HG02870 (cell line): ENCODE results near the gene TSPAN9.

Experiments used
- ATAC-seq: cut with Tn5 transposase; IDR thresholded peaks from one replicate; pipeline ENCODE4 v1.9.1; 2021; ENCODE audit warnings: mild to moderate bottlenecking, moderate library complexity; ENCODE audit not compliant: unreplicated experiment

The TSPAN9 gene

GRCh38 chr12:3097836-3098235 is 20.7 kb downstream of the TSPAN9 start:
- no peak for ATAC-seq

- no peak for ATAC-seq
These were observed 21.3 kb downstream of the TSPAN9 start for GRCh38 chr12:3098436-3098835.

- no peak for ATAC-seq
These were observed 22.0 kb downstream of the TSPAN9 start for GRCh38 chr12:3099146-3099545.

- ATAC-seq = no peak
These were observed 24.3 kb downstream of the TSPAN9 start for GRCh38 chr12:3101309-3102024.

- no peak for ATAC-seq
These were observed 25.7 kb downstream of the TSPAN9 start for GRCh38 chr12:3102771-3103410.

- no peak for ATAC-seq
These were observed 26.6 kb downstream of the TSPAN9 start for GRCh38 chr12:3103806-3104205.

GRCh38 chr12:3105690-3106479 is 28.7 kb downstream of the TSPAN9 start:
- no peak for ATAC-seq

- no peak for ATAC-seq
These were observed 29.4 kb downstream of the TSPAN9 start for GRCh38 chr12:3106579-3106978.

GRCh38 chr12:3107071-3107583 is 29.9 kb downstream of the TSPAN9 start:
- ATAC-seq = no peak

GRCh38 chr12:3107954-3108353 is 30.8 kb downstream of the TSPAN9 start:
- no peak for ATAC-seq

GRCh38 chr12:3110578-3110977 is 33.4 kb downstream of the TSPAN9 start:
- ATAC-seq = no peak

- no peak for ATAC-seq
These were observed 36.6 kb downstream of the TSPAN9 start for GRCh38 chr12:3113671-3114325.

GRCh38 chr12:3114671-3115070 is 37.5 kb downstream of the TSPAN9 start:
- ATAC-seq = no peak

- ATAC-seq = no peak
These were observed 37.9 kb downstream of the TSPAN9 start for GRCh38 chr12:3115078-3115477.

GRCh38 chr12:3116106-3116844 is 39.1 kb downstream of the TSPAN9 start:
- ATAC-seq = no peak

GRCh38 chr12:3117144-3117581 is 40.0 kb downstream of the TSPAN9 start:
- no peak for ATAC-seq

- ATAC-seq = no peak
These were observed 40.4 kb downstream of the TSPAN9 start for GRCh38 chr12:3117591-3118015.

- no peak for ATAC-seq
These were observed 42.1 kb downstream of the TSPAN9 start for GRCh38 chr12:3119192-3119755.

GRCh38 chr12:3119756-3120601 is 42.8 kb downstream of the TSPAN9 start:
- no peak for ATAC-seq
